GM12891 (cell line): ENCODE data around the gene FAM193A.

Source experiments
- PAX5 ChIP-seq: IDR thresholded peaks from 2 replicates; pipeline ENCODE4 v1.6.1; 2011; ENCODE audit warnings: low read length, moderate library complexity, mild to moderate bottlenecking; ENCODE audit not compliant: insufficient read depth, severe bottlenecking
- POLR2A ChIP-seq: IDR thresholded peaks from 2 replicates; pipeline ENCODE4 v1.6.1; 2011; ENCODE audit warnings: low read depth, low read length, control low read depth
- POLR2AphosphoS5 ChIP-seq: IDR thresholded peaks from 2 replicates; pipeline ENCODE4 v1.6.1; 2011; ENCODE audit warnings: low read depth, low read length, control low read depth
- SPI1 ChIP-seq: IDR thresholded peaks from 2 replicates; pipeline ENCODE4 v1.6.1; 2011; ENCODE audit warnings: low read depth, low read length, control low read depth
- TAF1 ChIP-seq: IDR thresholded peaks from 2 replicates; pipeline ENCODE4 v1.6.1; 2011; ENCODE audit warnings: low read depth, low read length, control low read depth

GRCh38 chr4:2574863-2575262 is 38.4 kb downstream of the FAM193A start:
- TF ChIP-seq POLR2AphosphoS5 (no peak), TAF1 (no peak), POLR2A (no peak), SPI1 (peak; percentile 32), PAX5 (no peak)
